Spleen (tissue), 11 donors: ENCODE results near the gene SNX11. TPM values are rescaled to one million over a fixed set of nuclear protein-coding genes. Genes with fewer than 3 reads are reported as not detected.

ENCODE experiments used
- DNase-seq: peaks from one replicate; pipeline ENCODE4 v3.0.0-alpha.2; 2020
- H3K27ac ChIP-seq, 8 donors: fragments of 200-600 bp; sonication (generic) in 7 of 8; 1 replicate in 4 of 8; 2 replicates in 4 of 8; pipeline versions ENCODE4 v1.5.0 to v1.8.0; 2016 to 2021; ENCODE audit warnings: inconsistent platforms in 4 of 8, mild to moderate bottlenecking in 4 of 8, moderate library complexity in 1 of 8
- H3K27me3 ChIP-seq, 7 donors: fragments of 200-600 bp; sonication (generic) in 6 of 7; replicated peaks in 1 of 7; 1 replicate in 4 of 7; 2 replicates in 3 of 7; pipeline versions ENCODE4 v1.5.0 to v1.8.0; 2016 to 2021; ENCODE audit warnings: inconsistent platforms in 3 of 7, mild to moderate bottlenecking in 1 of 7
- H3K36me3 ChIP-seq, 6 donors: fragments of 200-600 bp; sonication (generic) in 5 of 6; 1 replicate in 4 of 6; 2 replicates in 2 of 6; pipeline versions ENCODE4 v1.5.0 to v1.8.0; 2016 to 2021; ENCODE audit warnings: inconsistent platforms in 2 of 6
- H3K4me1 ChIP-seq, 6 donors: fragments of 200-600 bp; sonication (generic) in 5 of 6; 1 replicate in 3 of 6; 2 replicates in 3 of 6; pipeline versions ENCODE4 v1.5.0 to v1.8.0; 2016 to 2021; ENCODE audit warnings: inconsistent platforms in 3 of 6
- H3K4me3 ChIP-seq, 8 donors: fragments of 200-600 bp; sonication (generic) in 7 of 8; 1 replicate in 4 of 8; 2 replicates in 4 of 8; pipeline versions ENCODE4 v1.5.0 to v1.8.0; 2016 to 2021; ENCODE audit warnings: inconsistent platforms in 4 of 8, mild to moderate bottlenecking in 4 of 8, moderate library complexity in 2 of 8
- H3K9me3 ChIP-seq, 8 donors: fragments of 200-600 bp; sonication (generic) in 7 of 8; 1 replicate in 4 of 8; 2 replicates in 4 of 8; pipeline versions ENCODE4 v1.5.0 to v1.8.0; 2016 to 2021; ENCODE audit warnings: inconsistent platforms in 4 of 8
- POLR2A ChIP-seq, 3 donors: fragments of 450-650 bp; IDR thresholded peaks; one replicate each; pipeline ENCODE4 v1.5.1; 2017; ENCODE audit warnings: antibody characterized with exemption in 3 of 3, mild to moderate bottlenecking in 1 of 3
- POLR2AphosphoS5 ChIP-seq, 3 donors: sonication (generic); formaldehyde crosslinking; IDR thresholded peaks; one replicate each; pipeline ENCODE4 v1.5.1; 2017; ENCODE audit warnings: antibody characterized with exemption in 3 of 3
- WGBS, 5 donors: extraction: QIAGEN DNeasy Blood & Tissue Kit in 3 of 5; methylation state at CpG; one replicate each; pipeline versions ENCODE4 v1.1.5 to v1.1.7; 2013 to 2018; 5-methylcytosine and 5-hydroxymethylcytosine counted together
- intact Hi-C: fragments of 100-400 bp; cut with DNase I; formaldehyde crosslinking; loops from one replicate; pipeline ENCODE4 v1.15.0; 2023; ENCODE audit warnings: low total_unique reads
- polyA plus RNA-seq, 3 donors: library from polyadenylated mRNA; stranded (reverse); fragments of 200-250 nt; gene quantifications; one replicate each; pipeline ENCODE4 v1.2.1, GENCODE V29; 2013
- total RNA-seq, 7 donors: library from RNA; depleted of rRNA in 3 of 7; stranded (reverse); fragments of >200 nt in 3 of 7; fragmentation: NEBNext Ultra II Directional in 4 of 7; extraction: Animal tissue kit (Norgen Biotek cat#: 25700) in 4 of 7; gene quantifications; one replicate each; pipeline versions ENCODE4 v1.1.0 to v1.2.1, GENCODE V29; 2016 to 2021
- TF ChIP-seq, protein P1 (sequence below), 11 experiments: fragments of 200-600 bp in 7 of 11; fragments of 450-650 bp in 4 of 11; sonication (generic) in 4 of 11; IDR thresholded peaks in 8 of 11; conservative IDR thresholded peaks in 3 of 11; 1 replicate in 7 of 11; 2 replicates in 4 of 11; pipeline versions ENCODE4 v1.4.0 to v1.8.0; 2016 to 2021; ENCODE audit warnings: antibody characterized with exemption in 11 of 11, inconsistent platforms in 4 of 11, mild to moderate bottlenecking in 1 of 11
- donor health status: healthy with polysubstance abuse.
- donor health status: DM: no; HTN: no; CAD: no; lungs with moderate emphysema.
- donor health status: DM: no; HTN: no; CAD: no.
- donor health status: Bipolar disorder and iron deficiency.
- donor health status: healthy.
- donor health status: DM: no; HTN: no; CAD: no.
- donor health status: DM: yes; HTN: yes; CAD: no.

SNX11 gene
- total and polyA plus RNA-seq, 10 donors: 17.6 to 45.4 (median 34.9) TPM

DNA sequence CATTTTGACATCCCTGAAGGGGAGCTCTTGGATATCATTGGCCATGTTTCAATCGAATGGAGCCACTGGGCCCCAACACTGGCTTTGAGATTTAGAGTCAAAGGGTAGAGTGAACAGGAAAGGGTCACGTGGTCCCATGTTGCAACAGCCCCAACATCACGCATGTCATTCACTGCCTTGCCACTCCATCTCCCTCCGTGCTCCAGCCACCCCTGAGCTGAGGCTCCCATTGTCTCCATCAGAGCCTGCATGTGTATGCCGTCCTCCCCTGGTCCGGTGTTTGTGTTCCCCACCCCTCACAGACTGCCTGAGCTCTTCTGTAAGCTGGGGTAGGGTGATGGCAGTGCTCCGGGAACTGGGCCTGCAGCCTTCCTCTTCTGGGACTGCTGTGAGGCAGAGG, 47.3 kb upstream of the SNX11 start:
- Histone ChIP-seq H3K4me1 (peaks cover 11 to 59% (median 37%) of the 10 kb centered on the region in 6 donors), H3K9me3 (no peaks in the 10 kb centered on the region), H3K27ac (peak overlapping the region in 4 of 8 donors; percentile 5 to 33 (median 20)), H3K27me3 (no peaks in the 10 kb centered on the region), H3K4me3 (no peak overlapping the region), H3K36me3 (peaks cover 5 to 100% (median 79%) of the 10 kb centered on the region in 6 donors)
- peak; percentile 57 for DNase-seq
- TF ChIP-seq POLR2A (IDR thresholded peaks at IDR 0.05) (no peak), POLR2AphosphoS5 (IDR thresholded peaks at IDR 0.05) (peak in 2 of 3 donors; percentile 30 to 58)
- intact Hi-C loops: no loop called here
- WGBS, 5 donors: 63 to 82% (median 71%) methylated on average over 7 of the region's 7 CpGs

DNA sequence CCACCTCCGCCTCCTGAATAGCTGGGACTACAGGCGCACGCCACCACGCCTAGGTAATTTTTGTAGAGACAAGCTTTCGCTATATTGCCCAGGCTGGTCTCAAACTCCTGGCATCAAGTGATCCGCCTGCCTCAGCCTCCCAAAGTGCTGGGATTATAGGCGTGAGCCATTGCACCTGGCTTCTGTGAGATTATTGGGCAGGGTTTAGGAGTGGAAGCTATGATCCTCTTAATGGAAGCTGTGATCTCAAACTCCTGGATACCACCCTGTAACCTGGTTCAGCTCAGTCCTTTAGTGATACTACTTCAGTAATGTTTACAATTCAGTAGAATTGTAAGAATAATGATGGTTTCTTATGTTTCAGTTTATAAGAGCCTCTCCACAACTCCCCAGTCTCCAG, 45.3 kb upstream of the SNX11 start:
- Histone ChIP-seq H3K9me3 (no peaks in the 10 kb centered on the region), H3K36me3 (peaks cover under 1 to 100% (median 71%) of the 10 kb centered on the region in 6 donors), H3K4me1 (peaks cover 0 to 54% (median 29%) of the 10 kb centered on the region in 6 donors), H3K27ac (no peak overlapping the region), H3K4me3 (no peak overlapping the region), H3K27me3 (no peaks in the 10 kb centered on the region)
- intact Hi-C loops: no loop called here
- DNase-seq: peak; percentile 22
- 95 to 99% (median 96%) methylated on average over 7 of the region's 7 CpGs for WGBS, 5 donors
- TF ChIP-seq, protein P1, sequence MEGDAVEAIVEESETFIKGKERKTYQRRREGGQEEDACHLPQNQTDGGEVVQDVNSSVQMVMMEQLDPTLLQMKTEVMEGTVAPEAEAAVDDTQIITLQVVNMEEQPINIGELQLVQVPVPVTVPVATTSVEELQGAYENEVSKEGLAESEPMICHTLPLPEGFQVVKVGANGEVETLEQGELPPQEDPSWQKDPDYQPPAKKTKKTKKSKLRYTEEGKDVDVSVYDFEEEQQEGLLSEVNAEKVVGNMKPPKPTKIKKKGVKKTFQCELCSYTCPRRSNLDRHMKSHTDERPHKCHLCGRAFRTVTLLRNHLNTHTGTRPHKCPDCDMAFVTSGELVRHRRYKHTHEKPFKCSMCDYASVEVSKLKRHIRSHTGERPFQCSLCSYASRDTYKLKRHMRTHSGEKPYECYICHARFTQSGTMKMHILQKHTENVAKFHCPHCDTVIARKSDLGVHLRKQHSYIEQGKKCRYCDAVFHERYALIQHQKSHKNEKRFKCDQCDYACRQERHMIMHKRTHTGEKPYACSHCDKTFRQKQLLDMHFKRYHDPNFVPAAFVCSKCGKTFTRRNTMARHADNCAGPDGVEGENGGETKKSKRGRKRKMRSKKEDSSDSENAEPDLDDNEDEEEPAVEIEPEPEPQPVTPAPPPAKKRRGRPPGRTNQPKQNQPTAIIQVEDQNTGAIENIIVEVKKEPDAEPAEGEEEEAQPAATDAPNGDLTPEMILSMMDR (IDR thresholded peaks at IDR 0.05 in 8 of 11, conservative IDR thresholded peaks at IDR 0.05 in 3 of 11): no peak
- TF ChIP-seq POLR2AphosphoS5 (IDR thresholded peaks at IDR 0.05) (peak in 1 of 3 donors; percentile 15), POLR2A (IDR thresholded peaks at IDR 0.05) (no peak)

DNA sequence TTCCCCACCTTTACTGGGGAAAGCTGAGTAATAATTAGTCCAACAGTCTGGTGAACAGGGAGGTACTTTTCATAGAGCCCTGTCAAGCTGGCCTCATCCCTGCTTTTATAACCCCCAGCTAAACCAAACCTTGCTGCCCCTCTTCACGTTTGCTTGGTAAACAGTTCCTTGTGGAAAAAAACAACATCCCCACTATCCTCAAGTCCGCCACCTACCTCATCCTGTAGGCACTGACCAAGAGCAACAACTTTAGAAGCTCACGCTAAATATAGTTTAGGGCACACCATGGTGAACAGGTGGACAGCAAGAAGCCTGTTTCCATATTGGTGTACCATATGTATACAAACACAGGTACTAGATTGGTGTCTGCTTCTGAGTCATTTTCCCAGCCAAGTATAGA, 42.9 kb upstream of the SNX11 start:
- Histone ChIP-seq H3K4me1 (peaks cover 0 to 32% (median 18%) of the 10 kb centered on the region in 6 donors), H3K27ac (peak overlapping the region in 6 of 8 donors; percentile 9 to 76 (median 74)), H3K36me3 (peaks cover 0 to 100% (median 67%) of the 10 kb centered on the region in 6 donors), H3K9me3 (no peaks in the 10 kb centered on the region), H3K27me3 (no peaks in the 10 kb centered on the region), H3K4me3 (no peak overlapping the region)
- DNase-seq: no peak
- TF ChIP-seq, protein P1 (IDR thresholded peaks at IDR 0.05 in 8 of 11, conservative IDR thresholded peaks at IDR 0.05 in 3 of 11): no peak
- TF ChIP-seq POLR2A (IDR thresholded peaks at IDR 0.05) (no peak), POLR2AphosphoS5 (IDR thresholded peaks at IDR 0.05) (no peak)
- intact Hi-C loops: no loop called here
- WGBS, 5 donors: 88 to 93% (median 90%) methylated on average over 3 of the region's 3 CpGs

DNA sequence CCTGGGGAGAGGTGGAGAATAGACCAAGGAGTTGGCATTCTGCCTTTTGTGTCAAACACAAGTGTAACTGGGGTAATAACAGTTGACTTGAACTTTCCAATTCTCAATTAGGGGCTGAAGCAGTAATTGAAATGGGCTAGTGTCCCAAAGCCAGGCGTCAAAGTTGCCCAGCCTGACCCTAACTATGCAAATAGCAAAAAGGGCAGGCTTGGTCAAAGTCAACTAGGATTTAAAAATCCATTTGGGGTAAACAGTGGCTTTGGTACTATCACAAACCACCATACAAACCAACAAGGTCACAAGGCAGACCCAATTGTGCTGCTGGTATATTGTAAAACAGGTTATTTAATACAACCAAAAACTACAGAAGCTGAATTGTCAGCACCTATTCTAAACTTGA, 41.4 kb upstream of the SNX11 start:
- peaks cover 0 to 24% (median 13%) of the 10 kb centered on the region in 6 donors for H3K4me1 ChIP-seq
- no peak overlapping the region for H3K4me3 ChIP-seq
- WGBS, 5 donors: 66 to 96% (median 75%) methylated on average over 1 of the region's 1 CpG
- intact Hi-C loops: no loop called here
- no peak for DNase-seq
- H3K27ac ChIP-seq: peak overlapping the region; percentile 3 to 76 (median 70)
- TF ChIP-seq POLR2A (IDR thresholded peaks at IDR 0.05) (no peak), POLR2AphosphoS5 (IDR thresholded peaks at IDR 0.05) (no peak)
- TF ChIP-seq, protein P1 (IDR thresholded peaks at IDR 0.05 in 8 of 11, conservative IDR thresholded peaks at IDR 0.05 in 3 of 11): no peak
- H3K36me3 ChIP-seq: peaks cover 0 to 100% (median 61%) of the 10 kb centered on the region in 6 donors
- no peaks in the 10 kb centered on the region for H3K27me3 ChIP-seq
- H3K9me3 ChIP-seq: no peaks in the 10 kb centered on the region
